ENCODE data around the gene STUB1.

GRCh38 chr16:694187-694862 lies 14.1 kb downstream of the STUB1 start:
- TF ChIP-seq CTCF (IDR thresholded peaks at IDR 0.05 in 2 of 3, conservative IDR thresholded peaks at IDR 0.05 in 1 of 3; ENCODE audit: borderline replicate concordance in 1 of 3, insufficient read depth in 1 of 3, low read depth in 2 of 3, low read length in 2 of 3) (no peak), RAD21 (IDR thresholded peaks at IDR 0.05; ENCODE audit: low read depth) (no peak), POLR2A (IDR thresholded peaks at IDR 0.05; ENCODE audit: borderline replicate concordance, extremely low read depth, insufficient read depth, insufficient read length) (no peak), ZFX (IDR thresholded peaks at IDR 0.05) (no peak), SP1 (IDR thresholded peaks at IDR 0.05; ENCODE audit: low read depth) (no peak), EZH2phosphoT487 (IDR thresholded peaks at IDR 0.05; ENCODE audit: borderline replicate concordance) (no peak), JUND (IDR thresholded peaks at IDR 0.05) (no peak), POLR2AphosphoS5 (IDR thresholded peaks at IDR 0.05; ENCODE audit: low read depth, low read length) (no peak), CEBPB (IDR thresholded peaks at IDR 0.05; ENCODE audit: low read depth) (no peak), TCF7L2 (IDR thresholded peaks at IDR 0.05; ENCODE audit: borderline replicate concordance, extremely low read depth, insufficient read depth, insufficient read length) (no peak), SIN3A (IDR thresholded peaks at IDR 0.05; ENCODE audit: low read depth) (no peak), EGR1 (IDR thresholded peaks at IDR 0.05; ENCODE audit: low read depth) (no peak), ATF3 (IDR thresholded peaks at IDR 0.05) (no peak)
